IPS DF 4.7 (cell line): Measurements from ENCODE around the gene TF.

Source experiments
- DNase-seq: peaks from one replicate; pipeline ENCODE4 v3.0.0-alpha.2; 2013; ENCODE audit warnings: low spot score; ENCODE audit errors: extremely low read depth

The TF gene

GRCh38 chr3:133834621-133835417 is 88.6 kb downstream of the TF start:
- no peak for DNase-seq

- no peak for DNase-seq
Measured at GRCh38 chr3:133835418-133835743, 89.2 kb downstream of the TF start.

- no peak for DNase-seq
Measured at GRCh38 chr3:133835961-133836360, 89.8 kb downstream of the TF start.

GRCh38 chr3:133836497-133837158 is 90.4 kb downstream of the TF start:
- no peak for DNase-seq

- no peak for DNase-seq
Measured at GRCh38 chr3:133837487-133838295, 91.5 kb downstream of the TF start.

- DNase-seq: no peak
Measured at GRCh38 chr3:133838296-133838789, 92.2 kb downstream of the TF start.

GRCh38 chr3:133838916-133839800 is 93.0 kb downstream of the TF start:
- DNase-seq: no peak

GRCh38 chr3:133840055-133840737 is 94.0 kb downstream of the TF start:
- DNase-seq: no peak

- DNase-seq: no peak
Measured at GRCh38 chr3:133840767-133841166, 94.6 kb downstream of the TF start.

GRCh38 chr3:133841196-133841595 is 95.0 kb downstream of the TF start:
- no peak for DNase-seq

- DNase-seq: no peak
Measured at GRCh38 chr3:133842158-133842557, 96.0 kb downstream of the TF start.

- DNase-seq: no peak
Measured at GRCh38 chr3:133843634-133844033, 97.4 kb downstream of the TF start.

- no peak for DNase-seq
Measured at GRCh38 chr3:133845127-133845526, 98.9 kb downstream of the TF start.
